ENCODE data around the gene STRN. TPM values are rescaled to one million over a fixed set of nuclear protein-coding genes. Genes with fewer than 3 reads are reported as not detected.

STRN gene
- total and polyA plus RNA-seq, 2 donors (not counting 1 experiment from before 2014, with no cell fraction given), result 13.7 to 19.9 TPM

DNA sequence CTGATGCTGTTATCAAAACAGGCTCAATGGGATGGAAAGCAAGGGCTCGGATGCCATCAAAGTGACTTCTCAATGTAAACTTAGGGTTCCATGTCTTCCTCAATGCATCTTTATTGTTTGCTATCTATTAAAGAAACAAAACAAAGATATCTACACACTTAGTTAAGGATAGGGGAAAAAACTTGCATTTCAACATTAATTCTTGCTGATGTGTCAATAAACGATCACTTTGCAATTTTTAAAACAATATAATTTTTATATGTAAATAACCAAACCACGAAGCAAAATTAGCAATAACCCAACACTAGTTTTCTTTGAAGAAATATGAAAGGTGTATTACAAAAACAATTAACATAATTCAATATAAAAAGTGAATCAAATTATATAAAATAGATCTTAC lies 96.7 kb downstream of the STRN start:
- peaks cover 2% of the 10 kb centered on the region for H3K36me3 ChIP-seq (ENCODE audit: control insufficient read depth, insufficient read depth, low read length)
- no peak for DNase-seq (ENCODE audit: low read depth in 2 of 2)
- H3K9ac ChIP-seq (ENCODE audit: insufficient read depth, low read length), result no peak overlapping the region
- H4K20me1 ChIP-seq (ENCODE audit: control insufficient read depth, extremely low read depth, insufficient read depth, low read length), result no peaks in the 10 kb centered on the region
- no peak overlapping the region for H3K4me3 ChIP-seq (replicated peaks in 1 of 4; ENCODE audit: control extremely low read depth in 1 of 4, insufficient read depth in 1 of 4, low read depth in 3 of 4, low read length in 4 of 4)
- no peak overlapping the region for H3K27ac ChIP-seq (ENCODE audit: insufficient read depth, low read length)
- H3K4me2 ChIP-seq (ENCODE audit: extremely low read depth, insufficient read depth, low read length), result no peak overlapping the region
- H3K4me1 ChIP-seq (ENCODE audit: control insufficient read depth, extremely low read depth, insufficient read depth, low read length), result no peaks in the 10 kb centered on the region
- TF ChIP-seq, protein P1, sequence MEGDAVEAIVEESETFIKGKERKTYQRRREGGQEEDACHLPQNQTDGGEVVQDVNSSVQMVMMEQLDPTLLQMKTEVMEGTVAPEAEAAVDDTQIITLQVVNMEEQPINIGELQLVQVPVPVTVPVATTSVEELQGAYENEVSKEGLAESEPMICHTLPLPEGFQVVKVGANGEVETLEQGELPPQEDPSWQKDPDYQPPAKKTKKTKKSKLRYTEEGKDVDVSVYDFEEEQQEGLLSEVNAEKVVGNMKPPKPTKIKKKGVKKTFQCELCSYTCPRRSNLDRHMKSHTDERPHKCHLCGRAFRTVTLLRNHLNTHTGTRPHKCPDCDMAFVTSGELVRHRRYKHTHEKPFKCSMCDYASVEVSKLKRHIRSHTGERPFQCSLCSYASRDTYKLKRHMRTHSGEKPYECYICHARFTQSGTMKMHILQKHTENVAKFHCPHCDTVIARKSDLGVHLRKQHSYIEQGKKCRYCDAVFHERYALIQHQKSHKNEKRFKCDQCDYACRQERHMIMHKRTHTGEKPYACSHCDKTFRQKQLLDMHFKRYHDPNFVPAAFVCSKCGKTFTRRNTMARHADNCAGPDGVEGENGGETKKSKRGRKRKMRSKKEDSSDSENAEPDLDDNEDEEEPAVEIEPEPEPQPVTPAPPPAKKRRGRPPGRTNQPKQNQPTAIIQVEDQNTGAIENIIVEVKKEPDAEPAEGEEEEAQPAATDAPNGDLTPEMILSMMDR (conservative IDR thresholded peaks at IDR 0.05 in 1 of 2, IDR thresholded peaks at IDR 0.05 in 1 of 2; ENCODE audit: low read depth in 1 of 2, low read length in 2 of 2), result no peak
- TF ChIP-seq EZH2 (IDR thresholded peaks at IDR 0.05; ENCODE audit: low read length, missing control alignments), result no peak
- H3K79me2 ChIP-seq (ENCODE audit: control insufficient read depth, insufficient read depth, low read length), result no peaks in the 10 kb centered on the region
- no peaks in the 10 kb centered on the region for H3K27me3 ChIP-seq (ENCODE audit: control insufficient read depth, insufficient read depth, low read length)
- no peak overlapping the region for H2AFZ ChIP-seq (ENCODE audit: low read length)
- H3K9me3 ChIP-seq (ENCODE audit: control insufficient read depth, insufficient read depth, low read depth, low read length), result no peaks in the 10 kb centered on the region

DNA sequence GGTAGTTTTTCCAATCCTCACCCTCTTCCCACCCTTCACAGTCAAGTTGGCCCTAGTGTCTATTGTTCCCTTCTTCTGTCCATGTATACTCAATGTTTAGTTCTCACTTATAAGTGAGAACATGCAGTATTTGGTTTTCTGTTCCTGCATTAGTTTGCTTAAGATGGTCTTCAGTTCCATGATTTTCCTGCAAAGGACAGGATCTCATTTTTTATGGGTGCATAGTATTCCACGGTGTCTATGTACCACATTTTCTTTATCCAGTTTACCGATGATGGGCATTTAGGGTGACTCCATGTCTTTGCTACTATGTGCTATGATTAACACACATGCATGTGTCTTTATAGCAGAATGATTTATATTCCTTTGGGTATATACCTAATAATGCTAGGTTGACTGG lies 104.4 kb downstream of the STRN start:
- H3K4me2 ChIP-seq (ENCODE audit: extremely low read depth, insufficient read depth, low read length), result no peak overlapping the region
- no peaks in the 10 kb centered on the region for H3K79me2 ChIP-seq (ENCODE audit: control insufficient read depth, insufficient read depth, low read length)
- H3K4me1 ChIP-seq (ENCODE audit: control insufficient read depth, extremely low read depth, insufficient read depth, low read length), result no peaks in the 10 kb centered on the region
- no peaks in the 10 kb centered on the region for H3K27me3 ChIP-seq (ENCODE audit: control insufficient read depth, insufficient read depth, low read length)
- no peaks in the 10 kb centered on the region for H3K36me3 ChIP-seq (ENCODE audit: control insufficient read depth, insufficient read depth, low read length)
- TF ChIP-seq, protein P1 (conservative IDR thresholded peaks at IDR 0.05 in 1 of 2, IDR thresholded peaks at IDR 0.05 in 1 of 2; ENCODE audit: low read depth in 1 of 2, low read length in 2 of 2), result no peak
- TF ChIP-seq EZH2 (IDR thresholded peaks at IDR 0.05; ENCODE audit: low read length, missing control alignments), result no peak
- no peak overlapping the region for H3K27ac ChIP-seq (ENCODE audit: insufficient read depth, low read length)
- no peak overlapping the region for H2AFZ ChIP-seq (ENCODE audit: low read length)
- H3K9me3 ChIP-seq (ENCODE audit: control insufficient read depth, insufficient read depth, low read depth, low read length), result no peaks in the 10 kb centered on the region
- no peaks in the 10 kb centered on the region for H4K20me1 ChIP-seq (ENCODE audit: control insufficient read depth, extremely low read depth, insufficient read depth, low read length)
- H3K9ac ChIP-seq (ENCODE audit: insufficient read depth, low read length), result no peak overlapping the region
- DNase-seq (ENCODE audit: low read depth in 2 of 2), result no peak
- no peak overlapping the region for H3K4me3 ChIP-seq (replicated peaks in 1 of 4; ENCODE audit: control extremely low read depth in 1 of 4, insufficient read depth in 1 of 4, low read depth in 3 of 4, low read length in 4 of 4)

DNA sequence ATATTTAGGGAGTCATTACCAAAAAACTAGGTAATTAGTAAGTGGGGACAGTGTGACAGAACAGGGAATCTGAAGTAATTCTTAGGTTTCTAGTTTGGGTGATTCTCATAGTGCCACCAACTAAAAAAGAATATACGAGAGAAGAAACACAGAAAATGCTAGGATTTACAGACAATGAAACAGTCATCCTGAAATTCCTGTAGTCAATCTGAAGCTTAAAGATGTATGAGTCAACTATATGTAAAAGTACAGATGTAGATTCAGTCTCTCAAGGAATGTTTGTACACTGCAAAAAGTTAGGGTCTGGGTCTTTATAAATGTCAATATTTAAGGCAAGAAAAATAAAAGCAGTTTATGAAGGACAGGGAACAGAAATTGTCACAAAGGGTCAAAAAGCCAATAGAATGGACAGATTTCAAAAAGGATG lies 107.0 kb downstream of the STRN start:
- no peak overlapping the region for H3K9ac ChIP-seq (ENCODE audit: insufficient read depth, low read length)
- H3K27me3 ChIP-seq (ENCODE audit: control insufficient read depth, insufficient read depth, low read length), result no peaks in the 10 kb centered on the region
- H3K9me3 ChIP-seq (ENCODE audit: control insufficient read depth, insufficient read depth, low read depth, low read length), result no peaks in the 10 kb centered on the region
- H3K36me3 ChIP-seq (ENCODE audit: control insufficient read depth, insufficient read depth, low read length), result no peaks in the 10 kb centered on the region
- H3K79me2 ChIP-seq (ENCODE audit: control insufficient read depth, insufficient read depth, low read length), result no peaks in the 10 kb centered on the region
- no peaks in the 10 kb centered on the region for H4K20me1 ChIP-seq (ENCODE audit: control insufficient read depth, extremely low read depth, insufficient read depth, low read length)
- H3K27ac ChIP-seq (ENCODE audit: insufficient read depth, low read length), result no peak overlapping the region
- DNase-seq (ENCODE audit: low read depth in 2 of 2), result no peak
- no peak overlapping the region for H2AFZ ChIP-seq (ENCODE audit: low read length)
- TF ChIP-seq EZH2 (IDR thresholded peaks at IDR 0.05; ENCODE audit: low read length, missing control alignments), result no peak
- TF ChIP-seq, protein P1 (conservative IDR thresholded peaks at IDR 0.05 in 1 of 2, IDR thresholded peaks at IDR 0.05 in 1 of 2; ENCODE audit: low read depth in 1 of 2, low read length in 2 of 2), result no peak
- no peaks in the 10 kb centered on the region for H3K4me1 ChIP-seq (ENCODE audit: control insufficient read depth, extremely low read depth, insufficient read depth, low read length)
- no peak overlapping the region for H3K4me3 ChIP-seq (replicated peaks in 1 of 4; ENCODE audit: control extremely low read depth in 1 of 4, insufficient read depth in 1 of 4, low read depth in 3 of 4, low read length in 4 of 4)
- H3K4me2 ChIP-seq (ENCODE audit: extremely low read depth, insufficient read depth, low read length), result no peak overlapping the region
